Stimulated activated CD8-positive, alpha-beta memory T cell treated with anti-CD3 and anti-CD28 coated beads, Interleukin-15, amount 100 ng/mL, for 1 hour (primary cell): ENCODE results near the gene TPCN2.

Experiments
- DNase-seq: peaks from one replicate; pipeline ENCODE4 v3.0.0-alpha.2; 2020; ENCODE audit warnings: low read depth

TPCN2 gene

DNA sequence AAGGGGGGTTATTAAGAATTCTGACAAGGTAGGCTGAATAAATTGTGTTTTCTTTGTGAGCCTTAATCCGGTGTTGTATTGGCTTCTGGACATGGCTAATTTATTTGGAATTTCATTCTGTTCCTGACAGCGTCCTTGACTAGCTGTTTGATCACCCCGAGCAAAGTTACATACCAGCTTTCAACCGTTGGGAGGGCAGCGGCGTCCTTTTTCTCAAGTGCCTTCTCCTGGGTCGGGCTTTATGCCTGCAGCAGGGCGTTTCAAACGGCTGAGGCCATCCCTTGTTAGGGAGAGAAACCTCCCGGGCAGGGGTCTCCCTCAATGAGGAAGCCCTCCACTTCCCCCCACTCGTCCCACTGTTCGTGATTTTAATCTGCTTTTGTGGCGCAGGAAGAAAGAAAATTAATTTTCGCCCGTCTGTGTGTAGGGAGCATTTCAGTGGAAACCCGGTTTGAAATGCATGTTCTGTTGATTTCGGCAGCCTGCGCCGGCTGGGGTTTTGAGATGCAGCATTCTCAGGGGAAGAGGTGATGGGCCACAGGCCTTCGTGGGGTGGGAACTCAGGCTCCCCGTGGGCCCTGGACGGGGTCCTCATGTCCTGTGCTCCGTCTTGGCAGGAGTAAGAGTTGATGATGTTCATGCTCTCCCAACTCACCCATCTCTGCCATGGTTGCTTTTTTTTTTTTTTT, 104.1 kb downstream of the TPCN2 start:
- DNase-seq = no peak

DNA sequence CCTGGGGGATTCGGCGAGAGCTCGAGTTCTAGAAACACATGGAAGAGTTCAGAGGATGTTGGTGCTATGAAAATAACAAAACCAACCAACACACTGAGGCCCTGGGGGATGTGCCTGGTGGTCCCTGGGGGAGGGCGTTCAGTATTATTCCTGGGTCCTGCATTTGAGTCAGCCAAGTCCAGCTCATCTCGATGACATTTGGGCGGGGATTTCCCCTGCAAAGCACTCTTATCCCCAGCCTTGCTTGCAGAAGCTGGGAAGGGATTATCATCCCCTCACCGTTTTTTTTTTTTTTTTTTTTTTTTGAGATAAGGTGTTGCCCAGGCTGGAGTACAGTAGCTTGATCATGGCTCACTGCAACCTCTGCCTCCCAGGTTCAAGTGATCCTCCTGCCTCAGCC, 104.9 kb downstream of the TPCN2 start:
- no peak for DNase-seq

DNA sequence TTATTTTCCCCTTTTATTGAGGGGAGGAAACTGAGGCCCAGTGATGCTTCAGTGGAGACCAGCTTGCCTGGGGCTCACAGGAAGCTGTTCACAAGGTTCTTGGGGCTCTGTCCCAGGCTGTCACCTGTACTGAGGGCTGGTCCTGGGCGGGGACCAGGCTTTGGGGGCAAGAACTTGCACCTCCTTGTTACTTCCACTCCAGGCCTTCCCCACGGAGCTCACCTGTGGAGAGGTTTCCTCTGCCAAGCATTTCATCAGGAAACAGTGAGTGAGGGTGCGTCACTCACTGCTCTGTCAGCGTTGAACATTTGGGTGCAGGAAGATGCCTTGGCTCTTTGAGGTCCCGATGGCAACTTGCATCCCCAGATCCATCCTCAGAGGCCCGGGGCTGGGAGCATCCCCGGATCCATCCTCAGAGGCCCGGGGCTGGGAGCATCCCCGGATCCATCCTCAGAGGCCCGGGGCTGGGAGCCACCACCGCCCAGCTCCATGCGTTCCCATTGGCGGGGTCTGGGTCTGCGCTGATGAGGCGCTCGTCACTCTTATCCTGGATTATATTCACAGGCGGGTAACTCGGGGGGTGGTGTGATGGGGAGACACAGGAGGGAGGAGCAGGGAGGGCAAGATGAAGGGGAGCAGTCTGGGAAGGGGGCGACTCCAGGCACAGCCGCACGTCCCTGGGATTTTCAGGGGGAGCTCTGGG, 105.6 kb downstream of the TPCN2 start:
- no peak for DNase-seq

DNA sequence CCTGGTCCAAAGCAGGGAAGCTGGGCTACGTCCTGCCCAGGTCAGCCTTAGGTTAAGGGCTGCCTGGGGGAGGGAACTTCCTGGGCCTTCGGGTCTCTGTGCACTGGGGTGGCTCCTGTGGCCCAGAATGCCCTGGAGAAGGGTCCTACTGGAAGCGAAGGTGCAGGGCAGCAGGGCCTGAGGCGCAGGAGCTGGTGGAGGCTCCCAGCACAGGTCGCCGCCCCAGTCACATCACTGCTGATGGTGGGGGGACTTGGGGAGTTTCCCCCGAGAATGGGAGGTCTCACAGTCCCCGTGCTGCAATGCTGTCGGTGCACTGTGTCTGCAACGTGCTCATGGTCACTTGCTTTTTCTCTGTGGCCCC, 106.2 kb downstream of the TPCN2 start:
- DNase-seq = no peak

DNA sequence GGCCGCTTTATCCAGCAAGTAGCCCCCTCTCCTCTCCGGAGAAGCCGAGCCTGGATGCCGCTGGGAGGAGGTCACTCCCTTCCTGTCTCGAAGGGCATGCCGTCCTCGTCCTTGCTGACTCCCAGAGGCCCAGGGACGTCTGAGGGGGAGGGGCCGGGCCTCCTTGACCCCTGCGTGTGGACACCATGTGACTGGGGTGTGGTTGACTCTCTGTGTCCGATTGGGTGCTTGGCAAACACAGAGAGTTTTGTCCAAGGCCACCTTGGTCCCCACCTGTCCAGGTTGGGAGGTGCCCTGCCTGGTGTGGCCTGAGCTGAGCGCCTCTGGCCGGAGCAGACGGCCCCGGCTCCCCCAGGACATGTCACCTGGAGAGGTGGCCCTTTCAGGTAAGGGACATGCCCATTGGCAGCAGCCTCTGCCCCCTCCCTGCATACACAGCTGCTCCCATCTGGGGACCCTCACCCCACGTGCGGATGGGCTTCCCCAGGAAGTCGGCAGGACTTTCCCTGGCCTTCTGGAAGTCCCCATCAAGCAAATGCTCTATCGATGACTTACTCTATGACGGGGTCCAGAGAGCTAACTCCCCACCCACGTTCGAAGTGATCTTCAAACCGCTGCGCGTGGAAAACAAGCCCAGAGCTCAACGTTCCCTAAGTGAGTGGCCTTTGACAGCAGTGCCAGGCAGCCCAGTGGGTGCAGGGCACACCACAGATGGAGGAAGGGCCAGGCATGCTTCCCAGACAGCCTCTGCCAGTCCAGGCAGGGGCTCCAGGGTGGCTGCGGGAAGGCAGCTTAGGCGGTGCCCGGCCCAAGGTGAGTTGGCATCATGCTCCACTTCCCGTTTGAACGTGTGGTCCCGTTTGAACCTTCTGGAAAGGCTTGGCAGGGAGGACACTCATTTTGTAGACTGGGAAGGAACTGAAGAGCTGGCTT, 106.8 kb downstream of the TPCN2 start, which contains the start of gene SMIM38:
SMIM38 (plus strand) TSS at position 634 of the 933 bp plus-strand sequence. CDS start 1,912 bp downstream, outside the sequence.
- no peak for DNase-seq

DNA sequence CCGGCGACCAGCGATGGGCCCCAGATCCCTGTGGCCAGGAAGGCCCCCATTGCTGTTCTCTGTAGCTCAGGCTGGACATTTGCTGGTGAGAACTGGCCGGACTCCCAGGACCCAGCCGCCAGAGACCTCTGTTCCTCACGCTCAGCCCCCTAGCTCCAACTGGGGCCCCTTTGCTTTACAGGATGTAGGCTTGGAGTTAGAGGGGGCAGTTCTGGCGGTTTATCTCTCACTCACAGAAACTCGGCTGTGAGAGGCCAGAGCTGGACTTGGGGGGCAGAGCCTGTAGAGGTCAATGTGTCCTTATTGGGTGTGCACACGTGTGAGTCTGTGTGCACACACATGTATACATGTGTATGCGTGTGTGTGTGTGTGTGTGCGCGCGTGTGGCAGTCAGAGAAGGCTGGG, 107.5 kb downstream of the TPCN2 start:
- DNase-seq = no peak

DNA sequence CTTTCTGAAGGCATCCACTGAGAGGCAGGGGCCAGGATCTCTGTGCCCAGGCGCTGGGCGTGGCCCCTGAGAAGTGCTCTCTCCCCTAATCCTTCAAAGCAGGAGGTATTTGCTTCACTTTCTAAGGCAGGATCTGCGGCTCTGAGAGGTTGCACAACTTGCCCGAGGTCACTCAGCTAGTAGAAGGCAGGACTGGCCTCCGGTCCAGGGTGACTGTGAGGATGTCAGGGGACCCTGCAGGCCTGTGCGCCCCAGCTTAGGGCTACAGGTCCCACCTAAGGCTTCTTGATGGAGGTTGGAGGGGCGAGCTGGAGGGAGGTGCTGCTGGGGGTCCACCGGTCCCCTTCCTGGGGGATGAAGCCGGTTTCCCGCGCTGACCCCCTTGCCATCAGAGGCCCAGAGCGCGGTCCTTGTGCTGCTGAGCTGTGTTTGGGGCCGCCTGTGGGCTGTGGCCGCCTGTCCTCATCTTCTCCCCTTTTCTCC, 108.0 kb downstream of the TPCN2 start:
- DNase-seq = no peak

DNA sequence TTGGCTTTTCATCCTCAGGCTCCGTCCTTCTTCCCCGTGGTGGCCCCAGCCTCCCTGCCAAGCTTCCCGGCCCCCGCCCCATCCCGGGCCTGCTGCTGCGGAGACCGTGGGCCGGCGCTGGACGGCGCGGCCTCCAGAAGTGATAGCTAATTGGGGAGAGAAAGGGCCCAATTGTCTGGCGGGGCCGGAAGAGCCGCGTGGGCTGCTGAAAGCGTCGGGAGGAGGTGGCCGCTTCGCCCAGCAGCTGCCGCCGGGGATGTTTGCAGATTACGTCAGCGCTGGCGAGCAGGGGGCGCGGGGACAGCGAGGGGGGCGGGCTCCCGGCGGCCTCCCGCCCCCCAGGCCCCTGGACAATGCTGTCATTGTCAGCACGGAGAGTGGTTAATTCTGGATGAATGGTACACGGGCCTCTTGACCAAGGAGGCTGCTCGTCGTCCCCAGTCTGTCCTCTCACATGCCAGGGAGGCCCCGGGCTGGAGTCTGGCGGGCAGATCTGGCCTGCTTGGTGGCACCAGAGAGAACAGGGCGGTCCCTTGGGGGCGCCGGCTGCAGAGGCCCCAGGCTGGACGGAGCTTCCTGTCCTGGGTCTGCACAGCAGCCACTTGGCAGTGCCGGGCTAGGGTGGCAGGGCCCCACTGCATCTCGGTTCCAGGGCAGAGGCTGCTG, 108.6 kb downstream of the TPCN2 start:
- DNase-seq = no peak

DNA sequence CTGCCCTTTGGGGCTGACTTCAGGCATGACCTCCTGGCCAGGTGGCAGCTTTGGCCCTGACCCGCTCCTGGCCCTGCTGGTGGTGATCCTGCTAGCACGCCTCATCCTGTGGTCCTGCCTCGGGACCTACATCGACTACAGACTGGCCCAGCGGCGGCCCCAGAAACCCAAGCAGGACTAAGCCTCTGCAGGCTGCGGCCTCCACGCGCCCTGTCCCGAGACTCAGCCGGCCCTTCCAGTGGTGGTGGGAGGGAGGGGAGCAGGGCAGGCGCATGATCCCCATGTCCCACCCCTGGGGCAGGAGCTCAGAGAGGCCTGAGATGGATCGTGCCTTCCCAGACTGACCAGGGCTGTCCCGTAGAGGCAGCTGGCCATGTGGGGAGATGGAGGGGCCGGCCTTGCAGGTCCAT, 109.1 kb downstream of the TPCN2 start:
- DNase-seq = no peak

DNA sequence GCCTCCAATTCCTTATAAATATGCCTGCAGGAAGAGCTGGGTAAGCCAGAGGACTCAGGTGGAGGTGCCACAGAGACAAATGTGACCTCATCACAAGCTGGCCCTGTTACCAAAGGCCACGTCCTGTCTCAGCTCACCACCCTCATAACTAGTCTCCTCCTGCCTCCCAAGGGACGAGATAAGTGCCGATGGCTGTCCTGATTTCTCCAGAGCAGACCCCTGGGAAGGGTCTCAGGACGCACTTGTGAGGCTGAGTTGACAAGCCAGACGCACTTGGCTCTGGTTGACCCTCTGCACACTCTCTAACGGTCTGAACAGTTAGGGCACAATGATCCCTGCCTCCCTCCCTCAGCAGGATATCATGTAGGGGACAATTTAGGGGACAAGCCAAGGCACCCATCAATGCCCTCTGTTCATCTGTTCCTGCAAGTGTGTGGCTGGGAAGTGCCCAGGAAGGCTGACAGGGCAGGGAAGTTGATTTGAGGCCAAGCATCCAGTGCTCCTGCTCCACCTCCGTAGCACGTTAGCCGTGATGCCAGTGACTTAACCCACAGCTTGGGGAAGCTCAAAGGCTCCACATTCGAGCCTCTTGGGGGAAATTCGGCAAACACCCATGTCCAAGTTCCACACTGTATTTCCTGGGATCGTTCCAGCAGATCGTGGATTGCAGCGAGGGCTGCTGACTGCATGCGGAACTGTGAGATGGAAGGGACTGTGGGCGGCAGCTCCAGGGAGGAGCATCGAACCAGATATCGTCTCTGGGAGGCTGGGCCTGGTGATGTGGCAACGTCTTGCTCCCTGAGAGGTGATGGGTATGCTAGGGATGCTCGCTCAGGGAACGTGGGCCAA, 109.8 kb downstream of the TPCN2 start:
- DNase-seq = no peak

DNA sequence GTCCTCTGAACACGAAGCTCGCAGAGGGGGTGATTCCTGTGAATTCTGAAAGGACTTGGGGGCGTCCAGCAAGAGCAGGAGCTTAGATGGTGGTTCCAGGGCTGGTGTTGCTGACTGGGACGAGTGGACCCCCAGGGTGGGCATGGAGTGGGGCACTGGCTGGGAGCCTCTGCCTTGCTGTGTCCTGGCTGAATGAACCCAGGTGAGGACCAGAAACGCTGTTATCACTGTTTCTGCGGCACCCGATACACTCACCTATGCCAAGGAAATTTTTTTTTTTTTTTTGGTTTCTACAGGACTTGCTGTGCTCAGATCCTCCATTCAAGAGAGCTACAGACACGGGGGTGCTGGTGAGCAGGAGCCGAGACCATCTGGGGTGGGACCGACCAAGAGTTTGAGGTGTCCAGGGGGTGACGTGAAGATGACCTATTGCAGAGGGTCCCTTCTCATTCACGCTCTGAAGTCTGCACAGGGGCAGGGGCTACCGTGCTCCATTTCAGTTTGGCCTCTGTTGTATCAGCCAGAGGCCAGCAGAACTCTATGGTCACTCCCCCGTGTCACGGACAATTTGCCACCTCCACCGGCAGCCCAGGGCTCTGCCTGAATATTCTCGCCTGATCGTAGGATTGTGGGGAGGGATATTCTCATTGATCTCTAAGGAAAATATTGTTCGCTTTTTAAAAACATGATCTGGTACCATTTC, 110.6 kb downstream of the TPCN2 start:
- DNase-seq = no peak

DNA sequence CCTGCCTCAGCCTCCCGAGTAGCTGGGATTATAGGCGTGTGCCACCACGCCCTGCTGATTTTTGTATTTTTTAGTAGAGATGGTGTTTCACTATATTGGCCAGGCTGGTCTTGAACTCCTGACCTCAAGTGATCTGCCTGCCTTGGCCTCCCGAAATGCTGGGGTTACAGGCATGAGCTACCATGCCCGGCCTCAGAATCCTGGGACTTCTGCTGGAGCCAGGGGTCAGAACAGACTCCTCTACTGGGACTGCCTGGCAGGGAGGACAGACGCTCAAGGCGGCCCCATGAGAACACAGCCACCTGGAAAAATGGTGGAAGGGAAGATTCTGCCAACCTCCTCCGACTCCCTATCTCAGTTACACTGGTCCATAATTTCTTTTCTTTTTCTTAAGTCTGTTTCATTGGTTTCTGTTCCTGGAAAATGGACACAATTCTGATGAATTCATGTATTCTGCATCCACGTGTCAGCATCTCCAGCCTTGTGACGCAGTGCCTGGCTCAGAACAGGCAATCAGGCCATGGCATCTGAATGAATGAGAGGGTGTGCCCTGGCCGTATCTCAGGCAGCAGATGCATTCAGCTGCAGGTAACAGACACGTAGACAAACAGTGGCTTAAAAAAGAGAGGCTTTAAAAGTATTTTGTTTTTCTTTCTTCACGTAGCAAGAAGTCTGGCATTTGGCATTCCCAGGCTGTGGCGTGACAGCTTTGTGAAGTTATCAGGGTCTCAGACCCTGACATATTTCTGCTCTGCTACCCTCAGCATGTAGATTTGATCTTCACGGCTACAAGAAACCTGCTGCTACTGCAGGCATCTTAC, 111.8 kb downstream of the TPCN2 start:
- no peak for DNase-seq

DNA sequence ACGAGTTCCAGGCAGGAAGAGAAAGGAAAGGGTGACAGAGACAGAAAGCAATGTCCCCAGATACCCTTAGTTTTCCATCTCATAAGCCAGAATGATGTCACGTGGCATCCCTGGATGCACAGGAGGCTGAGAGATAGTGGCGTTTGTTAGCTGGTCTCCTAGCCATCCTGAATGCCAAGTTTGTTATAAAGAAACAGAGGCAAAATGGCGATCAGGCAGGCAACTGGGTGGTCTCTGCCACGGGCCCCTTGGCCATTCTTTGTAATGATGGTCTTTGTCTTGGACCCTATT, 112.3 kb downstream of the TPCN2 start:
- no peak for DNase-seq

DNA sequence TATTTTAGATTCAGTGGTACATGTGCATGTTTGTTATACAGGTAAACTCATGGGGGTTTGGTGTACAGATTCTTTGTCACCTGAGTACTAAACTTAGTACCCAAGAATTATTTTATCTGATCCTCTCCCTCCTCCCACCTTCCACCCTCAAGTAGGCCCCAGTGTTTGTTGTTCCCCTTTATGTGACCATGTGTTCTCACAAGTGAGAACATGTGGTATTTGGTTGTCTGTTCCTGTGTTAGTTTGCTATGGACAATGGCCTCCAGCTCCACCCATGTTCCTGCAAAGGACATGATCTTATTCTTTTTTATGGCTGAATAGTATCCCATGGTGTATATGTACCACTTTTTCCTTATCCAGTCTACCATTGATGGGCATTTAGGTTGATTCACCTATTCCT, 113.8 kb downstream of the TPCN2 start:
- no peak for DNase-seq

DNA sequence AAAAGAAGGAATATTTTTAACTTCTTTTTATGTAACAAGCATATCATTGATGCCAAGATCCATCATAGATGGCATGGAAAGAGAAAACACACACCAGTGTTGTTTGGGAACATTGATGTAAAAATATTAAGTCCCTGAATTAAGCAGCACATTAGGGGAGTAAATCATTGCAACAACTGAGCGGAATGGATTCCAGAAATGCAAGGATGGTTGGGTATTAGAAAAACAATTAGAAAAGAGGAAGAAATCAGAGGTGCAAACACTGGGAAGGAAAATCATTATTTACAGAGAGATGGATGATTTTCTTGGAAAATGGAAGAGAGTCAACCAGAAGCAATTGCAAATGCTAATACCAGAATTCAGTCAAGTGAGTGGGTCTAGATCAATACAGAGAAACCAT, 115.1 kb downstream of the TPCN2 start:
- no peak for DNase-seq

DNA sequence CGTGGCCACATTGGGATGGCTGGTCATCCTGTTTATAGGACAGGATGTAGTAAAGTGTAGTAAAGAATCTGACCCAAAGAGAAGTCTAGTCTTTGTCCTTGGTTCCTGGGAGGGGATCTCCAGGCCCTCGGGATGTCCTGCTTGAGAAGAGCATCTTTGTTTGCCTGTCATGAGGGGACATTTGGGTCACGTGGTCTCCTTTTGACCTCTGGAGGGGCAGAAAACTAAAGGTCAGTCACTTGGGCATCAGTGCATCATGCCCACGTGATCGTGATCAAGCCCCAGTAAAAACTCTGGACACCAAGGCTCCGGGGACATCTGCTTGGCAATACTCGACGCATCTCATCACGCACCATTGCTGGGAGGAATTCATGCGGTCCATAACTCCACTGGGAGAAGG, 116.1 kb downstream of the TPCN2 start:
- DNase-seq = no peak

DNA sequence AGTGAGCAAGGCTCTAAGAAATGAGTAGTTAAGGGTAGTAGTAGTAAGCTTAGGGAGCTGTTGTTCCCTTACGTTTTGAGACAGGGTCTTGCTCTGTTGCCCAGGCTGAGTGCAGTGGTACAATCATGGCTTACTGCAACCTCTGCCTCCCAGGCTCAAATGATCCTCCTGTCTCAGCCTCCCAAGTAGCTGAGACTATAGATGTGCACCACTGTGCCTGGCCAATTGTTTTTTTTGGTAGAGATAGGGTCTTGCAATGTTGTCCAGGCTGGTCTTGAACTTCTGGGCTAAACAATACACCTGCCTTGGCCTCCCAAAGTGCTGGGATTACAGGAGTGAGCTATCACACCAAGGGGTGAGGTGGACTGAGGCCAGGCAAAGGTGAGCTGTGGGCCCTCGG, 117.0 kb downstream of the TPCN2 start:
- DNase-seq = no peak

DNA sequence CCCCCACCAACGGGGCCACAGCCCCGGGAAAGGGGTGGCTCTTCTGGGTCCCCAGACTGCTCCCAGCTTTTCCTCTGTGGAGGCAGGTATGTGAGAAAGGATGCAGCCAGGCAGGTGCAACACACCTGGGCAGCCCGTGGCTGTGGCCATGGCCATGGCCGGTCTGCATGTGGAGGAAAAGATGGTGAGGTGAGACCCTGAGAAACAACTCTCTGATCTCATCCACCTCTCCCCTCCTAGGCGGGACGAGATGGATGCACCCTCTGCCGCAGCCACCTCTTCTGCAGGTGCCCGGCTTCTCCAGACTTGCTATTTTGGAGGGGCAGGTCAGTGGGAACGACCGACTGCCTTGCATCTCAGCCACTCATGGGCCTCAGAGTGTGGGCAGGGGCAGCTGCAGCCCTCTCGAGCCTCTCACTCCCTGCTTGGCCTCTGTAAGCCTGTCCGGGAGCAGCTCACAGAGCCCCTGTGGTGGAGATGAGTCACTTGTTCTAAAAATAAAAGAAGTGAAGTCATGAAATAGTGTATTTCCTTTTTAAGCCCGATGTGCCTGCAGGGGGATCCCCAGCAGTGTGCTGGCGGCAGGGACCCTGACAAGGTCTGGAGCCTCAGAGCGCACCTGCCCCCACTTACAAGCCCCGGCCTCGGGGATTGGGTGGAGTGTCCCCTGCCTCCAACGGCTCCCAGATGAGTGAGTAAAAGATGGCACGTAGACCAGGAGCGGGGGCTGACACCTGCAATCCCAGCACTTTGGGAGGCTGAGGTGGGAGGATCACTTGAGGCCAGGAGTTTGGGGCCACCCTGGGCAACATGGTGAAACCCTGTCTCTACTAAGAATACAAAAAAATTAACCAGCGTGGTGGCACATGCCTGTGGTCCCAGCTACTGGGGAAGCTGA, 117.7 kb downstream of the TPCN2 start:
- DNase-seq = no peak
